Stimulated activated CD8-positive, alpha-beta memory T cell treated with anti-CD3 and anti-CD28 coated beads, Interleukin-12 subunit alpha, Interleukin-12 subunit beta, amount 100 ng/mL, for 24 hours (primary cell): Measurements from ENCODE around the gene MAPK8.

Source experiments
- DNase-seq: peaks from one replicate; pipeline ENCODE4 v3.0.0-alpha.2; 2020; ENCODE audit errors: extremely low read depth

Gene MAPK8

GRCh38 chr10:48291190-48291589, 15.3 kb upstream of the MAPK8 start:
- DNase-seq: no peak

- no peak for DNase-seq
Observed at GRCh38 chr10:48292616-48293015, 13.9 kb upstream of the MAPK8 start.

- DNase-seq: no peak
Observed at GRCh38 chr10:48294431-48294830, 12.0 kb upstream of the MAPK8 start.

- no peak for DNase-seq
Observed at GRCh38 chr10:48296576-48297098, 9.8 kb upstream of the MAPK8 start.

GRCh38 chr10:48299066-48299465, 7.4 kb upstream of the MAPK8 start:
- no peak for DNase-seq

- DNase-seq: no peak
Observed at GRCh38 chr10:48299692-48300091, 6.8 kb upstream of the MAPK8 start.

GRCh38 chr10:48300556-48300955, 5.9 kb upstream of the MAPK8 start:
- no peak for DNase-seq

GRCh38 chr10:48302515-48303476, 3.7 kb upstream of the MAPK8 start:
- DNase-seq: no peak

- DNase-seq: no peak
Observed at GRCh38 chr10:48305905-48306264, 592 bp upstream of the MAPK8 start.

GRCh38 chr10:48306870-48307710, 613 bp downstream of the MAPK8 start:
- peak; percentile 35 for DNase-seq

GRCh38 chr10:48307711-48308018, 1.2 kb downstream of the MAPK8 start:
- DNase-seq: no peak

- DNase-seq: no peak
Observed at GRCh38 chr10:48309711-48310226, 3.3 kb downstream of the MAPK8 start.

- DNase-seq: no peak
Observed at GRCh38 chr10:48314107-48314506, 7.6 kb downstream of the MAPK8 start.

- no peak for DNase-seq
Observed at GRCh38 chr10:48316236-48316635, 9.8 kb downstream of the MAPK8 start.

- no peak for DNase-seq
Observed at GRCh38 chr10:48317321-48317990, 11.0 kb downstream of the MAPK8 start.

- DNase-seq: no peak
Observed at GRCh38 chr10:48322017-48322416, 15.5 kb downstream of the MAPK8 start.

- DNase-seq: no peak
Observed at GRCh38 chr10:48324580-48324979, 18.1 kb downstream of the MAPK8 start.

- DNase-seq: no peak
Observed at GRCh38 chr10:48330269-48330668, 23.8 kb downstream of the MAPK8 start.

GRCh38 chr10:48331436-48331835, 25.0 kb downstream of the MAPK8 start:
- DNase-seq: no peak

GRCh38 chr10:48332166-48332870, 25.8 kb downstream of the MAPK8 start:
- DNase-seq: no peak

- no peak for DNase-seq
Observed at GRCh38 chr10:48332871-48333216, 26.4 kb downstream of the MAPK8 start.
